Measurements from ENCODE around the gene ITIH1. TPM values are rescaled to one million over a fixed set of nuclear protein-coding genes. Genes with fewer than 3 reads are reported as not detected.
"Not testable (repeated sequence)": the region's sequence is repeated elsewhere in the genome, so short reads cannot be mapped to it uniquely, and the experiment has no call there.

ITIH1 gene, protein sequence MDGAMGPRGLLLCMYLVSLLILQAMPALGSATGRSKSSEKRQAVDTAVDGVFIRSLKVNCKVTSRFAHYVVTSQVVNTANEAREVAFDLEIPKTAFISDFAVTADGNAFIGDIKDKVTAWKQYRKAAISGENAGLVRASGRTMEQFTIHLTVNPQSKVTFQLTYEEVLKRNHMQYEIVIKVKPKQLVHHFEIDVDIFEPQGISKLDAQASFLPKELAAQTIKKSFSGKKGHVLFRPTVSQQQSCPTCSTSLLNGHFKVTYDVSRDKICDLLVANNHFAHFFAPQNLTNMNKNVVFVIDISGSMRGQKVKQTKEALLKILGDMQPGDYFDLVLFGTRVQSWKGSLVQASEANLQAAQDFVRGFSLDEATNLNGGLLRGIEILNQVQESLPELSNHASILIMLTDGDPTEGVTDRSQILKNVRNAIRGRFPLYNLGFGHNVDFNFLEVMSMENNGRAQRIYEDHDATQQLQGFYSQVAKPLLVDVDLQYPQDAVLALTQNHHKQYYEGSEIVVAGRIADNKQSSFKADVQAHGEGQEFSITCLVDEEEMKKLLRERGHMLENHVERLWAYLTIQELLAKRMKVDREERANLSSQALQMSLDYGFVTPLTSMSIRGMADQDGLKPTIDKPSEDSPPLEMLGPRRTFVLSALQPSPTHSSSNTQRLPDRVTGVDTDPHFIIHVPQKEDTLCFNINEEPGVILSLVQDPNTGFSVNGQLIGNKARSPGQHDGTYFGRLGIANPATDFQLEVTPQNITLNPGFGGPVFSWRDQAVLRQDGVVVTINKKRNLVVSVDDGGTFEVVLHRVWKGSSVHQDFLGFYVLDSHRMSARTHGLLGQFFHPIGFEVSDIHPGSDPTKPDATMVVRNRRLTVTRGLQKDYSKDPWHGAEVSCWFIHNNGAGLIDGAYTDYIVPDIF
- polyA plus RNA-seq (2011; rRNA removed) (not detected in 2 replicates), polyA plus RNA-seq (2017; fragmentation: RNase III; extraction: RNeasy Plus Mini Kit Qiagen cat#74134 plus additional on column Dnase treatment) (not detected in 3 replicates), polyA minus RNA-seq (2011; rRNA and poly(A)+ RNA removed) (not detected in 2 replicates)
- not detected in 2 replicates for polyA plus RNA-seq (2012; cell fraction: cytosol; rRNA removed)
- not detected in 2 replicates for polyA plus RNA-seq (2012; cell fraction: nucleus; rRNA removed)

DNA sequence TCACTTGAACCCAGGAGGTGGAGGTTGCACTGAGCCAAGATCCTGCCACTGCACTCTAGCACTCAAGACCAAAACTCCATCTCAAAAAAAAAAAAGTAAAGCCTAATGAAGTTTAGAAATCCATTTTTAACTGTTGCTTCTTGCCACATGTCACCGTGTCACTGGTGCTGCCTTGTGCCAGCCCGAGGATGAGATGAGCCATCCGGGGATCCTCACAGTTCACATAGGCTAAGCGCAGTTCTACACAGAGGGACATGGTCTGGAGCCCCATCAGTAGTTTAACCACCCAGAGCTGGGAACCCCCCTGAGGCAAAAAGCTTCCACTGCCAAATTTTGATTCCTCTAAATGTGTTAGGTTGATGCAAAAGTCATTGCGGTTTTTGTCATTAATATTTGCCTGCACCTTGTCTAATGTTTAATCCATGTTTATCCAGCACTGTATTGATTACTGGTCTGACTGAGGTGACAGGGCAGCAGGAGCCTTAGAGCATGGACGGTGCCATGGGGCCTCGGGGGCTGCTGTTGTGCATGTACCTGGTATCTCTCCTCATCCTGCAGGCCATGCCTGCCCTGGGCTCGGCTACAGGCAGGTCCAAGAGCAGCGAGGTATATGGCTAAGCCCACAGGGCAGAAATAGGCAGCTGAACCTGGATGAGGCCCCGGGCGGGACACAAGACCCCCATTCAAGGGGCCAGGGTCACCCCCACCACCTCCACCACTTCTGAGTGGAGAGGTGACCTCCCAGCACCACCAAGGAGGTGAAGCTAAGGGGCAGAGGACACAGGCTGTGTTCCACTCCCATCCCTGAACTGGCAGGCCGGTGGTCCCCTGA is at the start of gene ITIH1:
Gene ITIH1, plus strand, starts transcription at position 473 of the 832 bp plus-strand sequence. Its CDS starts 17 bp downstream, at position 490.
- FAIRE-seq = no peak
- ChIA-PET POLR2A (no interaction called here), CTCF (interaction anchor here (0.6 kb wide), 1 partner anchor 22 kb away, joined by 3 read pairs; no protein-coding TSS in a partner anchor)
- TF ChIP-seq, protein P1, sequence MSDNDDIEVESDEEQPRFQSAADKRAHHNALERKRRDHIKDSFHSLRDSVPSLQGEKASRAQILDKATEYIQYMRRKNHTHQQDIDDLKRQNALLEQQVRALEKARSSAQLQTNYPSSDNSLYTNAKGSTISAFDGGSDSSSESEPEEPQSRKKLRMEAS (IDR thresholded peaks at IDR 0.05) = no peak
- TF ChIP-seq, protein P2, sequence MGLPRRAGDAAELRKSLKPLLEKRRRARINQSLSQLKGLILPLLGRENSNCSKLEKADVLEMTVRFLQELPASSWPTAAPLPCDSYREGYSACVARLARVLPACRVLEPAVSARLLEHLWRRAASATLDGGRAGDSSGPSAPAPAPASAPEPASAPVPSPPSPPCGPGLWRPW (IDR thresholded peaks at IDR 0.05) = no peak
- TF ChIP-seq, protein P3, sequence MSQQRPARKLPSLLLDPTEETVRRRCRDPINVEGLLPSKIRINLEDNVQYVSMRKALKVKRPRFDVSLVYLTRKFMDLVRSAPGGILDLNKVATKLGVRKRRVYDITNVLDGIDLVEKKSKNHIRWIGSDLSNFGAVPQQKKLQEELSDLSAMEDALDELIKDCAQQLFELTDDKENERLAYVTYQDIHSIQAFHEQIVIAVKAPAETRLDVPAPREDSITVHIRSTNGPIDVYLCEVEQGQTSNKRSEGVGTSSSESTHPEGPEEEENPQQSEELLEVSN (IDR thresholded peaks at IDR 0.05; ENCODE audit: borderline replicate concordance, low read depth) = no peak
- TF ChIP-seq SREBF2 (IDR thresholded peaks at IDR 0.05) (no peak), CBX8 (IDR thresholded peaks at IDR 0.05) (no peak), HDAC2 (IDR thresholded peaks at IDR 0.05) (no peak)
- Histone ChIP-seq H3K4me3 (no peak within 1 kb of the TSS), H3K4me1 (no peaks in the 10 kb centered on the region), H3K9me3 (no peaks in the 10 kb centered on the region), H3K4me2 (no peak within 1 kb of the TSS), H3K27ac (no peak within 1 kb of the TSS)
- 73% methylated on average over 10 of the region's 12 CpGs for WGBS (ENCODE audit: missing lambda C conversion rate)
- no peak for DNase-seq (ENCODE audit: low read depth in 1 of 2, low spot score in 1 of 2)
- ATAC-seq = no peak

DNA sequence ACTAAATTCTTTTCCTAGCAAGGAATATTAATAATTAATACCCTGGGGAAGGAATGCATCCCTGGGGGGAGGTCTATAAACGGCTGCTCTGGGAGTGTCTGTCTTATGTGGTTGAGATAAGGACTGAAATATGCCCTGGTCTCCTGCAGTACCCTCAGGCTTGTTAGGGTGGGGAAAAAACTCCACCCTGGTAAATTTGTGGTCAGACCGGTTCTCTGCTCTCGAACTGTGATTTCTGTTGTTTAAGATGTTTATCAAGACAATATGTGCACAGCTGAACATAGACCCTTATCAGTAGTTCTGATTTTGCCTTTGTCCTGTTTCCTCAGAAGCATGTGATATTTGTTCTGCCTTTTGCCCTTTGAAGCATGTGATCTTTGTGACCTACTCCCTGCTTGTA is 48.6 kb upstream of the ITIH1 start:
- H3K27ac ChIP-seq; POLR2A ChIA-PET; CTCF ChIA-PET; H3K4me1 ChIP-seq; ATAC-seq; DNase-seq (ENCODE audit: low read depth in 1 of 2, low spot score in 1 of 2); H3K4me2 ChIP-seq; H3K9me3 ChIP-seq; H3K4me3 ChIP-seq; FAIRE-seq: not testable (repeated sequence)
- 79% methylated on average over 3 of the region's 3 CpGs for WGBS (ENCODE audit: missing lambda C conversion rate)

DNA sequence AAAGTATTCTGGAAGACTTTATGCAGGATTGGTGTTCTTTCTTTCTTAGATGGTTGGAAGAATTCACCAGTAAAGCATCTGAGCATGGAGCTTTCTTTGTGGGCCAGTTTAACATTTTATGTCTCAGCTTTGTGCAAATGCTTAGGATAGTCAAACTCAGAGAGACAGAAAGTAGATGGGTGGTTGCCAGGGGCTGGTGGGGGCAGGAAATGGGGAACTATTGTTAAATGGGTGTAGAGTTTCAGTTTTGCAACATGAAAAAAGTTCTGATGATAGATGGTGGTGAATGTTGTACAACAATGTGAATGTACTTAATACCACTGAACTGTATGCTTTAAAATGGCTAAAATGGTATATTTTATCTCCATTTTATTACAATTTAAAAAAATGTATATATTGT is 46.7 kb upstream of the ITIH1 start:
- POLR2A ChIA-PET = no interaction called here
- H3K4me2 ChIP-seq = no peak overlapping the region
- TF ChIP-seq HOXB5 (CRISPR knock-in tag; IDR thresholded peaks at IDR 0.05) = no peak
- no peak for TF ChIP-seq SMC3 (IDR thresholded peaks at IDR 0.05)
- H3K9me3 ChIP-seq = peaks cover 6% of the 10 kb centered on the region; the same call in 2 of the 3 replicates
- H3K4me1 ChIP-seq = no peaks in the 10 kb centered on the region
- no peak for DNase-seq (ENCODE audit: low read depth in 1 of 2, low spot score in 1 of 2)
- no peak for ATAC-seq
- no peak for FAIRE-seq
- CTCF ChIA-PET = interaction anchor here (1.0 to 1.4 kb wide), 2 partner anchors 11 to 13 kb away, joined by 3 to 4 read pairs; no protein-coding TSS in a partner anchor
- H3K4me3 ChIP-seq = no peak overlapping the region
- no peak overlapping the region for H3K27ac ChIP-seq

DNA sequence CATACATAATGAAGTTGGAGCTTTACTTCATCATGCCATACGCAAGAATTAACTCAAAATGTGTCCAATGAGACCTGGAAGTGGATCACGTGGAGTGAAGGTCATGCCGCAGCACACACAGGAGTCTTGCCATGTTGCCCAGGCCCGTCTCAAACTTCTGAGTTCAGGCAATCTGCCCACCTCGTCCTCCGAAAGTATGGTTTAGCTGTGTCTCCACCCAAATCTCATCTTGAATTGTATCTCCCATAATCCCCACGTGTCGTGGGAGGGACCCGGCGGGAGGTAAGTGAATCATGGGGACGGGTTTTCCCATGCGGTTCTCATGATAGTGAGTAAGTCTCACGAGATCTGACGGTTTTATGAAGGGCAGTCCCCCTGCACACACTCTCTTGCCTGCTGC is 45.8 kb upstream of the ITIH1 start:
- Histone ChIP-seq H3K9me3 (peaks cover 6% of the 10 kb centered on the region; the same call in 2 of the 3 replicates), H3K4me2 (no peak overlapping the region), H3K27ac (no peak overlapping the region), H3K4me1 (no peaks in the 10 kb centered on the region), H3K4me3 (no peak overlapping the region)
- TF ChIP-seq, protein P4, sequence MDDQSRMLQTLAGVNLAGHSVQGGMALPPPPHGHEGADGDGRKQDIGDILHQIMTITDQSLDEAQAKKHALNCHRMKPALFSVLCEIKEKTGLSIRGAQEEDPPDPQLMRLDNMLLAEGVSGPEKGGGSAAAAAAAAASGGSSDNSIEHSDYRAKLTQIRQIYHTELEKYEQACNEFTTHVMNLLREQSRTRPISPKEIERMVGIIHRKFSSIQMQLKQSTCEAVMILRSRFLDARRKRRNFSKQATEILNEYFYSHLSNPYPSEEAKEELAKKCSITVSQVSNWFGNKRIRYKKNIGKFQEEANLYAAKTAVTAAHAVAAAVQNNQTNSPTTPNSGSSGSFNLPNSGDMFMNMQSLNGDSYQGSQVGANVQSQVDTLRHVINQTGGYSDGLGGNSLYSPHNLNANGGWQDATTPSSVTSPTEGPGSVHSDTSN (IDR thresholded peaks at IDR 0.05) = no peak
- no peak for TF ChIP-seq PHF8 (IDR thresholded peaks at IDR 0.05; ENCODE audit: borderline replicate concordance, low read depth)
- TF ChIP-seq FOSB (CRISPR knock-in tag; IDR thresholded peaks at IDR 0.05) = no peak
- DNase-seq (ENCODE audit: low read depth in 1 of 2, low spot score in 1 of 2) (no peak), FAIRE-seq (no peak), ATAC-seq (no peak)
- 76% methylated on average over 14 of the region's 14 CpGs for WGBS (ENCODE audit: missing lambda C conversion rate)
- POLR2A ChIA-PET = no interaction called here
- CTCF ChIA-PET = interaction anchor here (1.4 kb wide), 1 partner anchor 11 kb away, joined by 3 read pairs; no protein-coding TSS in a partner anchor

All from A549 (cell line).